Heart left ventricle (tissue), 13 donors: ENCODE results near the gene HOXB8.

Experiments used
- POLR2A ChIP-seq, 2 donors: fragments of 450-650 bp; IDR thresholded peaks; one replicate each; pipeline ENCODE4 v1.6.1; 2017; ENCODE audit warnings: antibody characterized with exemption in 2 of 2, mild to moderate bottlenecking in 2 of 2, moderate library complexity in 2 of 2
- TF ChIP-seq, protein P1 (sequence below), 12 donors: fragments of 200-600 bp; sonication (generic) in 4 of 12; IDR thresholded peaks; one replicate each; pipeline versions ENCODE4 v1.5.0 to v1.8.0; 2018 to 2022; ENCODE audit warnings: antibody characterized with exemption in 12 of 12, mild to moderate bottlenecking in 5 of 12
- donor health status: ischemic (EF 13 %, LVEDD 7.1; RV severe dilation, severe dysfunction).
- donor health status: DM: no; HTN: yes; CAD: no.
- donor health status: DM: no; HTN: no; CAD: no.
- donor health status: ischemic (EF 25% LVEDD 6.9; RV normal size, moderate dysfunction).
- donor health status: ischemic (EF 25% LVEDD 5.7; RV mildly dilated, moderate dysfunction).
- donor health status: ischemic (EF 35%, LVEDD 5.7; RV mildly dilated, moderate dysfunction).
- donor health status: nonischemic (EF 11% LVEDD 7.7; RV severe dilation, severe dysfunction).
- donor health status: DM: yes; HTN: yes; CAD: no.
- donor health status: PGD.
- donor health status: ischemic (EF 29% LVEDD 5.4; RV normal size, mild dysfunction).
- donor health status: nonischemic (EF 23%, LVEDD 6.1; RV moderate dilation, normal function).

DNA sequence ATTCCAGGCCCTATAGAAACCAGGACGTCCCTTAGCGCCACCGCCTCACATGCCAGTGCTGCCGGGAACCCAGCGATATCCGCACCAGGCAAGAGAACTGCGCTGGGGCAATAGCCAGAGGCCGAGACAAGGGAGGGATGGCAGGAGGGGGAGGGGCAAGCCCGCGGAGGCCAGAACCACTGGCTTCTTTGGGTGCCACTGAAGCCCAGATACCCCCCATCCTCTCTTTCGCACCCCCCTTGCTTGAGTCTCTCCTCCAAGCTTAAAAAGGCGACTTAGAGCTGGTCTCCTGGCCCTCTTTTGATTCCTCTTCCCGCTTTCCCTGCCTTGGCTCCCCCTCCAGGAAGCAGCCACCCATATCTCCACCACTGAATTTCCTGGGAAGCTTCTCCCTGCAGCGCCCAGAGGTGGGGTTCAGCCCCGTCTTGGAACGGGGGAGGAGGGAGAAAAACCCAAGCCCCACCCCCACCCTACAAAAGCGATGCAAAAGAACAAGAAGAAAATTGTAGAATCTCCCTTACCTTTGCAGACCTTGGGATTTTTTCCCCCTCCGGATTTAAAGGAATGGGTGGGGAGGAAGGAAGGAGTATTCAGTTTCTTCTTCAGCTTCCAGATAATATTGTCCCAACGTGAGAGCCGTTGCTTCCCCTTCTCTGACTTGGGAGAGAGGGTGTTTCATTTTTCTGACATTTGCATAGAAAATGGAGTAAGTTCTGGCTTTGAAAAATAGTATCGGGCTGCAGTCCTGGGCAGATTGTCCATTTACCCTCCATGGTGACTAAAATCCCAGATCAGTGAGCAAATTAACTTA, 10.9 kb downstream of the HOXB8 start:
- TF ChIP-seq, protein P1, sequence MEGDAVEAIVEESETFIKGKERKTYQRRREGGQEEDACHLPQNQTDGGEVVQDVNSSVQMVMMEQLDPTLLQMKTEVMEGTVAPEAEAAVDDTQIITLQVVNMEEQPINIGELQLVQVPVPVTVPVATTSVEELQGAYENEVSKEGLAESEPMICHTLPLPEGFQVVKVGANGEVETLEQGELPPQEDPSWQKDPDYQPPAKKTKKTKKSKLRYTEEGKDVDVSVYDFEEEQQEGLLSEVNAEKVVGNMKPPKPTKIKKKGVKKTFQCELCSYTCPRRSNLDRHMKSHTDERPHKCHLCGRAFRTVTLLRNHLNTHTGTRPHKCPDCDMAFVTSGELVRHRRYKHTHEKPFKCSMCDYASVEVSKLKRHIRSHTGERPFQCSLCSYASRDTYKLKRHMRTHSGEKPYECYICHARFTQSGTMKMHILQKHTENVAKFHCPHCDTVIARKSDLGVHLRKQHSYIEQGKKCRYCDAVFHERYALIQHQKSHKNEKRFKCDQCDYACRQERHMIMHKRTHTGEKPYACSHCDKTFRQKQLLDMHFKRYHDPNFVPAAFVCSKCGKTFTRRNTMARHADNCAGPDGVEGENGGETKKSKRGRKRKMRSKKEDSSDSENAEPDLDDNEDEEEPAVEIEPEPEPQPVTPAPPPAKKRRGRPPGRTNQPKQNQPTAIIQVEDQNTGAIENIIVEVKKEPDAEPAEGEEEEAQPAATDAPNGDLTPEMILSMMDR (IDR thresholded peaks at IDR 0.05): no peak
- TF ChIP-seq POLR2A (IDR thresholded peaks at IDR 0.05): no peak
